OCI-LY1 (cell line): ENCODE data around the gene CCR3.

Experiments used
- H2AFZ ChIP-seq: fragments of 200-600 bp; sonication (generic), shearing (Covaris generic); 2 replicates; pipeline ENCODE4 v1.6.0; 2014; ENCODE audit warnings: antibody characterized with exemption, mild to moderate bottlenecking, low read length
- H3F3A ChIP-seq: fragments of 200-600 bp; sonication (generic), shearing (Covaris generic); 2 replicates; pipeline ENCODE4 v1.6.0; 2014; ENCODE audit warnings: mild to moderate bottlenecking, antibody characterized with exemption, low read length, moderate library complexity; ENCODE audit not compliant: insufficient read depth
- H3K27ac ChIP-seq: fragments of 200-600 bp; sonication (generic); 2 replicates; pipeline ENCODE4 v1.5.1; 2014; ENCODE audit warnings: low read length, mixed run types, mild to moderate bottlenecking, low read depth; ENCODE audit not compliant: poor library complexity, severe bottlenecking
- H3K27me3 ChIP-seq: fragments of 200-600 bp; sonication (generic); 2 replicates; pipeline ENCODE4 v1.6.0; 2014; ENCODE audit warnings: antibody characterized with exemption, mild to moderate bottlenecking, low read length, moderate library complexity; ENCODE audit not compliant: insufficient read depth
- H3K36me3 ChIP-seq: fragments of 200-600 bp; sonication (generic); 2 replicates; pipeline ENCODE4 v1.6.1; 2014; ENCODE audit warnings: mild to moderate bottlenecking, antibody characterized with exemption, low read length, moderate library complexity, mixed read lengths; ENCODE audit not compliant: insufficient read depth
- H3K4me1 ChIP-seq: fragments of 200-600 bp; sonication (generic); 2 replicates; pipeline ENCODE4 v1.5.1; 2014; ENCODE audit warnings: mild to moderate bottlenecking, low read length, moderate library complexity; ENCODE audit not compliant: insufficient read depth, severe bottlenecking
- H3K4me2 ChIP-seq: fragments of 200-600 bp; sonication (generic), shearing (Covaris generic); 2 replicates; pipeline ENCODE4 v1.6.1; 2014; ENCODE audit warnings: low read length
- H3K4me3 ChIP-seq: fragments of 200-600 bp; sonication (generic); 2 replicates; pipeline ENCODE4 v1.5.1; 2014; ENCODE audit warnings: low read length, low read depth, mild to moderate bottlenecking, mixed read lengths; ENCODE audit not compliant: poor library complexity, severe bottlenecking
- H3K79me2 ChIP-seq: fragments of 200-600 bp; shearing (Covaris generic); 2 replicates; pipeline ENCODE4 v1.6.1; 2016; ENCODE audit warnings: mixed run types, low read length, mixed read lengths; ENCODE audit not compliant: insufficient read depth
- H3K9ac ChIP-seq: fragments of 200-600 bp; sonication (generic), shearing (Covaris generic); 2 replicates; pipeline ENCODE4 v1.6.1; 2014; ENCODE audit warnings: mild to moderate bottlenecking, low read length, mixed read lengths
- H3K9me2 ChIP-seq: fragments of 200-600 bp; sonication (generic), shearing (Covaris generic); 2 replicates; pipeline ENCODE4 v1.6.1; 2014; ENCODE audit warnings: low read depth, mild to moderate bottlenecking, low read length, mixed read lengths
- H3K9me3 ChIP-seq: fragments of 200-600 bp; shearing (Covaris generic); 2 replicates; pipeline ENCODE4 v1.6.1; 2014; ENCODE audit warnings: low read length, mixed read lengths
- H4K20me1 ChIP-seq: fragments of 200-600 bp; sonication (generic), shearing (Covaris generic); 2 replicates; pipeline ENCODE4 v1.6.0; 2016; ENCODE audit warnings: mild to moderate bottlenecking, low read length; ENCODE audit not compliant: insufficient read depth
- CTCF ChIP-seq: fragments of 200-600 bp; sonication (generic), shearing (Covaris generic); IDR thresholded peaks from 2 replicates; pipeline ENCODE4 v1.5.1; 2017; ENCODE audit warnings: mild to moderate bottlenecking, antibody characterized with exemption, low read length, moderate library complexity, mixed read lengths
- EZH2 ChIP-seq: fragments of 200-600 bp; sonication (generic), shearing (Covaris generic); IDR thresholded peaks from 2 replicates; pipeline ENCODE4 v1.8.0; 2017; ENCODE audit warnings: borderline replicate concordance, mixed run types, mild to moderate bottlenecking, antibody characterized with exemption, low read length, moderate library complexity, mixed read lengths

Gene CCR3

GRCh38 chr3:46300461-46300789 is 58.2 kb downstream of the CCR3 start:
- Histone ChIP-seq H3K4me2 (no peak overlapping the region), H3K9ac (no peak overlapping the region), H3K4me1 (no peaks in the 10 kb centered on the region), H3K4me3 (no peak overlapping the region), H3K27me3 (no peaks in the 10 kb centered on the region), H3F3A (no peaks in the 10 kb centered on the region), H3K36me3 (no peaks in the 10 kb centered on the region), H2AFZ (no peak overlapping the region), H4K20me1 (no peaks in the 10 kb centered on the region), H3K27ac (no peak overlapping the region), H3K79me2 (no peaks in the 10 kb centered on the region), H3K9me3 (no peaks in the 10 kb centered on the region), H3K9me2 (no peaks in the 10 kb centered on the region)
- TF ChIP-seq CTCF (no peak), EZH2 (no peak)

DNA sequence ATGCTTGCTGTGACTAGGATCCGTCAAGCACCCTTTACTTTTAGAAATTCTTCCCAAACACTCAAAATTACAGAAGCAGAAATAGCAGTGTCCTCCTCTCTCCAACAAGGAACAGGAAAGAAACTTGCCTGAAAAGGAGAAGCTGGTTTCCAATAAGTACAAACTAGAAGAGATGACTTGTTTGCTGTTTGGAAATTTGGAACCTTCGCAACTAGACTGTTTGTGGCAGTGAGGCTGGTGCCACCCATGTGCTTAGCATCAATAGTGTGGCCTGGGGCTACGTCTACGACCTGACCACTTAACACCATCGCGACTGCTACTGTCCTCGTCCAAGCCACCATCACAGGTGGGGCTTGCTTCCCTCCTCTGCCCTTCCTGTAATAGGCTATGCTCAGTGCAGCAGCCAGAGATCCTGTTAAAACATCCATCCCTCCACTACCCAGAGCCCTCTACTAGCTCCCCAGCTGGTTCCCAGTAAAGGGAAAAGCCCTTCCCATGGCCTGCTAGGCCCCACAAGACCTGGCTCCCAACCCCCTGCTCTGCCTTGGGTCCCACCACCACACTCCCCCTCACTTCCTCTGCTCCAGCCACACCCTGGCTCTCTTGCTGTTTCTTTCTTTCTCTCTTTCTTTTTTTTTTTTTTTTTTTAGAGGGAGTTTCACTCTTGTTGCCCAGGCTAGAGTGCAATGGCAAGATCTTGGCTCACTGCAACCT is 59.0 kb downstream of the CCR3 start:
- Histone ChIP-seq H3K79me2 (no peaks in the 10 kb centered on the region), H4K20me1 (no peaks in the 10 kb centered on the region), H3K9me2 (no peaks in the 10 kb centered on the region), H3K9ac (no peak overlapping the region), H3K36me3 (no peaks in the 10 kb centered on the region), H3F3A (no peaks in the 10 kb centered on the region), H3K4me2 (no peak overlapping the region), H3K4me1 (no peaks in the 10 kb centered on the region), H3K4me3 (no peak overlapping the region), H3K9me3 (no peaks in the 10 kb centered on the region), H2AFZ (no peak overlapping the region), H3K27me3 (no peaks in the 10 kb centered on the region), H3K27ac (no peak overlapping the region)
- TF ChIP-seq EZH2 (no peak), CTCF (no peak)

DNA sequence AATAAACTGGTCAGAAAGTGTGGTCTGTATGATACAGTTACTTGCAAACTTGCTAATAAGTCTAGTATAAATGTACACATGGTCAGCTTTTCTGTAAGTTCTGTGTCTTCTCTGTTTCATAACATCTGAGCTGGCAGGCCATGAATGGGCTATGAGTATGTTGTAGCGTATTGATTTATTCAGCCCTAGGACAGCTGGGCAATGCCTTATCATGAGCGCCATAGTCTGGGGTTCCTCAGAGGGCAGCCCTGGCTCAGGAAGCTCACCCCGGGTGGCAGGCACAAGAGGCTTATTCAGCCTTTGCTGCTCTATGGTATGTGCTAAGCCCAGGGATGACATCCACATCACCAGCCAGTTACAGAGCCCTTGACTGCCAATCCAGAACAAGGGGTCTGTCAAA is 61.0 kb downstream of the CCR3 start:
- H3K36me3 ChIP-seq = no peaks in the 10 kb centered on the region
- TF ChIP-seq CTCF = no peak
- no peak for TF ChIP-seq EZH2
- H3K79me2 ChIP-seq = no peaks in the 10 kb centered on the region
- H3K27me3 ChIP-seq = no peaks in the 10 kb centered on the region
- no peak overlapping the region for H3K4me2 ChIP-seq
- H3K4me3 ChIP-seq = no peak overlapping the region
- H3F3A ChIP-seq = no peaks in the 10 kb centered on the region
- no peak overlapping the region for H3K9ac ChIP-seq
- no peaks in the 10 kb centered on the region for H4K20me1 ChIP-seq
- no peak overlapping the region for H3K27ac ChIP-seq
- no peaks in the 10 kb centered on the region for H3K9me3 ChIP-seq
- H3K4me1 ChIP-seq = no peaks in the 10 kb centered on the region
- no peak overlapping the region for H2AFZ ChIP-seq
- H3K9me2 ChIP-seq = no peaks in the 10 kb centered on the region
